Stimulated activated memory B cell treated with anti-CD40 and anti-IgM and Interleukin-4, amounts not matched to agents 10 μg/mL and 1 μg/mL and 100 μg/mL, for 72 hours (primary cell): Measurements from ENCODE around the gene CAPN10.
"Not testable (repeated sequence)": the region's sequence is repeated elsewhere in the genome, so short reads cannot be mapped to it uniquely, and the experiment has no call there.

Experiments used
- ATAC-seq: fragments of 150-1000 bp; cut with Tn5 transposase; 2 replicates; pipeline ENCODE4 v1.10.0; 2021
- H3K27ac Mint-ChIP-seq: one replicate; pipeline ENCODE4 v1.8.0; 2022; ENCODE audit warnings: mild to moderate bottlenecking, mixed read lengths
- H3K27me3 Mint-ChIP-seq: one replicate; pipeline ENCODE4 v1.8.0; 2022; ENCODE audit warnings: mixed read lengths
- H3K36me3 Mint-ChIP-seq: one replicate; pipeline ENCODE4 v1.8.0; 2022; ENCODE audit warnings: mixed read lengths
- H3K4me1 Mint-ChIP-seq: one replicate; pipeline ENCODE4 v1.8.0; 2022; ENCODE audit warnings: mixed read lengths
- H3K4me3 Mint-ChIP-seq: one replicate; pipeline ENCODE4 v1.8.0; 2022; ENCODE audit warnings: mild to moderate bottlenecking, moderate library complexity, mixed read lengths
- H3K9me3 Mint-ChIP-seq: one replicate; pipeline ENCODE4 v1.8.0; 2022; ENCODE audit warnings: mixed read lengths

CAPN10 gene

DNA sequence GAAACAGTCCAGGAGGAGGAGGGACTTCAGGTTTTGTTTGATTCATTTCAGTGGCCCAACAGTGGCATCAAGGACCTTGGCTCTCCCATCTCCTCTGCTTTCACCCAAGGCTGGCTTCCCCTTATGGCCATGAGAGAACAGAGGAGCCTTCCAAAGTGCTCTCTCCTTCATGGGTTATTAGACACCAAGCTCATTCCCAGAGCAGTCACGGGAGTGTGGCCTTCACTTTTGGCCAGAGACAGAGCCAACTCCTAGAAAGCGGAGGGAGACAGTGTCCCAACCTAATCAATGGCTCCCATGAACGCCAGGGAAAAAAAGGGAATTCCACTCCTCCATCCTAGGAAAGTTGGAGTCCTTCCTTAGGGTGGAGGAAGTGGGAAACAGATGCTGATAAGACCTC lies 27.2 kb upstream of the CAPN10 start:
- Mint-ChIP-seq H3K9me3 (no peaks in the 10 kb centered on the region), H3K36me3 (peaks cover 34% of the 10 kb centered on the region), H3K4me1 (peaks cover 55% of the 10 kb centered on the region), H3K27ac (peak overlapping the region; percentile 89), H3K4me3 (peak overlapping the region; percentile 91), H3K27me3 (no peaks in the 10 kb centered on the region)
- no peak for ATAC-seq

DNA sequence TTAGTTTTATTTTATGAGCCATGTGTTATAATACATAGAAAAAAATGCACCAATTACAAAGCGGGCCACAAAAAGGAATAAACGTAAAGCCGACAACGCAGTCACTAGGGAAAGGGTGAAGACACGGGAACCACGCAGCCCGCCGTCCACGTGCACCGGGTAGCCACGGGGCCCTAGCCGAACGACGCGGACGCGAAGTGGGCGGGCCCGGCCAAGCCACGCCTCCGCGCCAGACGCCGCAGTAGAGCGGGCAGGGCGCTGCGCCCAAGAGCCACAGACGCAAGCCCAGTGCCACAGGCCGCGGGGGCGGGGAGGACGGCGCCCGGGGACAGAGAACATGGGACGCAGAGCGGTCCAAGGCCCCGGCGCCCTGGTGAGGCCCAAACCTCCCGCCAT lies 26.5 kb upstream of the CAPN10 start, which contains the start of gene DUSP28:
Gene DUSP28, plus strand, starts transcription at position 274 of the 396 bp plus-strand sequence. CDS start 328 bp downstream, outside the sequence.
- Mint-ChIP-seq H3K36me3 (peaks cover 41% of the 10 kb centered on the region), H3K4me1 (peaks cover 62% of the 10 kb centered on the region), H3K27me3 (no peaks in the 10 kb centered on the region), H3K4me3 (peak within 1 kb of the TSS; percentile 91), H3K27ac (peak within 1 kb of the TSS; percentile 89), H3K9me3 (no peaks in the 10 kb centered on the region)
- ATAC-seq: peak; percentile 86

DNA sequence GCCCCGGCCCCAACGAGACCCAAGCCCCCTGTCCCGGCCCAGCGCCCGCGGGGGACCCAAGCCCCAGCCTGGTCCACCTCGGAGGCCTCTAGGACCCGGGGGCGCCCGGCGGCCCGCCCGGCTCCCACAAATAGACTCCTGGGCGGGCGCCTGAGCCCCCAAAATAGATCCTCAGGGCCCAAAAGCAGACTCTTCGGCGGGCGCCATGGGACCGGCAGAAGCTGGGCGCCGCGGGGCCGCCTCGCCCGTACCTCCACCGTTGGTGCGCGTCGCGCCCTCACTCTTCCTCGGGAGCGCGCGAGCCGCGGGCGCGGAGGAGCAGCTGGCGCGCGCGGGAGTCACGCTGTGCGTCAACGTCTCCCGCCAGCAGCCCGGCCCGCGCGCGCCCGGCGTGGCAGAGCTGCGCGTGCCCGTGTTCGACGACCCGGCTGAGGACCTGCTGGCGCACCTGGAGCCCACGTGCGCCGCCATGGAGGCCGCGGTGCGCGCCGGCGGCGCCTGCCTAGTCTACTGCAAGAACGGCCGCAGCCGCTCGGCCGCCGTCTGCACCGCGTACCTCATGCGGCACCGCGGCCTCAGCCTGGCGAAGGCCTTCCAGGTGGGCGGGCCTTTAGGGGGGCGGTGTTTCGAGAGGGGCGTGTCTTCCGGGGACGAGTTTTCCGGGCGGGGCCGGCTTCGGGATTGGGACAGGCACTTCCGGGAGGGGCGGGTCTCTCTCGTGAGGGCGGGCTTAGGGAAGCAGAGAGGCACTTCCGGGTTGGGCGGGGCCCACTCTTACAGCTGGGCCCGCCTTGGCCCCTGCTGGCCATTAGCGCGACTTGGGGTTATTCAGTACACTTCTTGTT lies 25.8 kb upstream of the CAPN10 start:
- H3K4me1 Mint-ChIP-seq: peaks cover 64% of the 10 kb centered on the region
- peaks cover 41% of the 10 kb centered on the region for H3K36me3 Mint-ChIP-seq
- ATAC-seq: peak; percentile 87
- H3K27me3 Mint-ChIP-seq: no peaks in the 10 kb centered on the region
- no peaks in the 10 kb centered on the region for H3K9me3 Mint-ChIP-seq
- H3K27ac Mint-ChIP-seq: peak overlapping the region; percentile 89
- peak overlapping the region; percentile 91 for H3K4me3 Mint-ChIP-seq

DNA sequence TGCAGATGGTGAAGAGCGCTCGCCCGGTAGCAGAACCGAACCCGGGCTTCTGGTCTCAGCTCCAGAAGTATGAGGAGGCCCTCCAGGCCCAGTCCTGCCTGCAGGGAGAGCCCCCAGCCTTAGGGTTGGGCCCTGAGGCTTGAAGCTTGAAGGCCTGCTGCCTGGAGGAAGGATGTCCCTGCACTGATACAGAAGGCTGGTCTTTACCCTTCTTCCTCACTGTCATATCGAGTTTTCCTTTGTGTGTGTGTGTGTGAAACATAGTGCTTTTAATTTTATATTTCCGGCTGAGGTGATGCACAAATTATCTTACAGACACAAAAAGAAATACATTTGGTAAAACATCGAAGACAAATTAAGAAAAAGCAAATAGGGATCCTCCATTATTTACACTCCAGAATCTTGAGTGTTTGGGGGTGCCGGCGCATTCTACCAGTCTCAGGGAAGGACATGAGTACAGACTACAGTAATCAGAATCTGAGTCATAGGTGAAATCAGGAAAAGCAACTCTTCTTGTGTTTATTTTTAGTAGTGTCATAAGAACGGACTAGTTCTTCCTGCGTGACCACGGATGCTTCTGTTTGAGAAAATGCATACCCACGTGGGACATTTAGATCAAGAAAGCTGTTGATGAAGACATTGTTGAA lies 25.1 kb upstream of the CAPN10 start:
- Mint-ChIP-seq H3K27ac (peak overlapping the region; percentile 89), H3K9me3 (no peaks in the 10 kb centered on the region), H3K4me3 (peak overlapping the region; percentile 91), H3K36me3 (peaks cover 39% of the 10 kb centered on the region), H3K27me3 (no peaks in the 10 kb centered on the region), H3K4me1 (peaks cover 69% of the 10 kb centered on the region)
- peak; percentile 0 for ATAC-seq

DNA sequence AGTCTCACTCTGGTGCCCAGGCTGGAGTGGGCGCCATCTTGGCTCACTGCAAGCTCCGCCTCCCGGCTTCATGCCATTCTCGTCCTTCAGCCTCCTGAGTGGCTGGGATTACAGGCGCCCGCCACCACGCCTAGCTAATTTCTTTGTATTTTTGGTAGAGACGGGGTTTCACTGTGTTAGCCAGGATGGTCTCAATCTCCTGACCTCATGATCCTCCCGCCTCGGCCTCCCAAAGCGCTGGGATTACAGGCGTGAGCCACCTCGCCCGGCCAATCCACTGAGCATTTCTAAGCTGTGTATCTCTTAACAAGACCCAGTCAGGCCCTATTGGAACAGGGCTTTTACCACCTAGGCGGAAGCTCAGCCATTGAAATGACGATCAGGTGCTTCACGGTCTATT lies 23.3 kb upstream of the CAPN10 start:
- not testable (repeated sequence) for H3K4me3 Mint-ChIP-seq, H3K9me3 Mint-ChIP-seq, H3K27ac Mint-ChIP-seq, H3K27me3 Mint-ChIP-seq, ATAC-seq
- peaks cover 32% of the 10 kb centered on the region for H3K36me3 Mint-ChIP-seq
- peaks cover 73% of the 10 kb centered on the region for H3K4me1 Mint-ChIP-seq

DNA sequence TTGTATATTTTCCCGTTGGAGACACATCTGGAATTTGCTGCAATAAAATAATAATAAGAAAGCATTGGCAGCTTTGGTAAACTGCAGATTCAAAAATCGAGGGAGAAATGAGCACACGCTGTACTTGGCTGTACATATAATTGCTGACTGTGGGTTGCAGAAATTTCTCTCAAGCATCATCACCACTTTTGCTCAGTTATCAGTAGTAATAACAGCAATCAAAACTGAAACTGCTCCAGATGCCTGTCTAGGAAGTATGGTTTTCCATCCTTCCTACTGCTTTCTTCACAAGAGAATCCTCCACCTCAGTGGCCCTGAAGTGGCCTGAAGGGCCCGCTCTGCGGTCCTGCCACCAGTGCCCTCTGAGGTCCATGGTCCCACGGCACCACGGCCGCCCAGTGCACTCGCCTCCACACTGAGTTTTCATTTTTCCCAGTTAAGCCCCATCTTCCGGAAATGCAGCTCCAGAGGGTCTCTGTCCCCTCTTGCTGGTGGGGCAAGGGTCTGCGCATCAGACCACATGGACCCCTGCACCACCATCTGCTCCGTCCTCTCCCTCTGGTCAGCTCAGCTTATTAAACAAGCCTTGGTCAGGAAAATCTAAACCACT lies 22.5 kb upstream of the CAPN10 start:
- Mint-ChIP-seq H3K27ac (peak overlapping the region; percentile 97), H3K4me1 (peaks cover 66% of the 10 kb centered on the region), H3K36me3 (peaks cover 24% of the 10 kb centered on the region), H3K27me3 (no peaks in the 10 kb centered on the region), H3K9me3 (no peaks in the 10 kb centered on the region), H3K4me3 (no peak overlapping the region)
- ATAC-seq: no peak

DNA sequence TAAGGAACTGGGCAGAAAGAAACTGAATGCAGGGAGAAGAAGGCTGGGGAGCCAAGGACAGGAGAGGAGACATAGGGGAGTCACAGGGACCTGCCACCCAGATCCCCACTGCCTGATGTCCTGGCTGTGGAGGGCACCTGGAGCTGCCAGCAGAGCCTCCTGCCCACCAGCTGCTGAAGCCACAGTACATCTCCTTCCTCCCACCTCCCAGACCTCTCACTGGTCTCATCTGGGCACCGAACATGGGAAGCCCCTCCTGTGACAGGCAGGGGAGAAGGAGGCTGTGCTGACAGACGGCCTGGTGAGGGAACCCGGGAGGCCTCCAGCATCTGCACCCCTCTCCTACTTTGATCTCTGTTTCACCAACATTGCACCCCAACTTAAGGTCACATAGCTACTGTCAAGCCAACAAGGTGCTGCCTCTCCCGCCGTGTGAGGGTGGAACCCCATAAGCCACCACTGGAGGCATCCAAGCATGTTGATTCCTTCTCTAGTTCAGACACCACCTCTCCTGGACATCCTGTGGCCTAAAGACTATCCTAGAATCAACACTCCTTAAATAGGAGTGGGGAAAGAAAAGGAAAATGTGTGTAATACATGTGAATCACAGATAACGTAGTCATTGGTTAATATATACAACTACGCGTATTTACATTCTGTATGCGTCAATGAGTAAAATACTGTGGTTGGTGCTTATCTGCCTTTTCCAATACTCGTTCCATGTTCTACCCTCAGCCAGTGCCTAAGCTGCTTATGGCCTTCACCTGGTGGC lies 21.8 kb upstream of the CAPN10 start:
- peaks cover 66% of the 10 kb centered on the region for H3K4me1 Mint-ChIP-seq
- H3K36me3 Mint-ChIP-seq: peaks cover 18% of the 10 kb centered on the region

DNA sequence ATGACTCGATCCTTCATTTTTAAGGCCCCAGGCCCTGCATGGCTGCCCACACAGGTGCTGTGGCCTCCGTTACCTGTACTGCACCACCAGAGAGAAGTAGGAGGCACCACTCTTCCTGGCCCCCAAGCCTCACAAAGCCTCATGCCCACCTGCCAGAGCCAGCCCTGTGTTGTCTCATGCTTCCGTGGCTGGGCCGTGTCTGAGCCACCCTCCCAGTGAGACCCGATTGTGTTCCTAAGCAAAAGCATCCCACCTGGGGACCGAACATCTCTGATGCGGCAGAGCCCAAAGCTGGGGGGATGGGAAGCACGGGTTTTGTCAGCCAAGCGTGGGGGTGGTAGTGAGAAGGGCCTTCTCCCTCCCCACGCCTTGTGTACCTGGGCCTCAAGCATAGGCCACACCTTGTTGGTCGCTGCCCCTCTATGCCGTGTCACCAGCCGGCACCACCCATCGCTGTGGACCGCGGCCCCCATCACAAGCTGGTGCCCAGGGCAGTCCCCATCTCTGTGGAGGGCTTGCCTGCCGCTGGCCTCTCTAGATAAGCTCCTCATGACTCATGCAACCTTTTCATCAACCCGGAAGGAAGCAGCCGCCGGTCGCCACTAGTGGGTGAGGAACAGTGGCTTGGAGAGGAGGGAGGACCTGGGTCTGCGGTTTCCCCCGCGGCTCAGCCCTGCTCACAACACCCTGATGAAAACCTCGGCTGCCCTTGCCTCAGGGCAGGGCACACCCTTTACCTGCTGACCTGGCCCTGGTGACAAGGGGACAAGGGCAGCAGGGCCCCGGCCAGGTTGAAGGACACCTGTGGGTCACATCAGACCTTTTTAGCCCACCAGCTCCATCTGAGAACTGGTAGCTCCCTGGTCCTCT lies 21.0 kb upstream of the CAPN10 start:
- no peaks in the 10 kb centered on the region for H3K27me3 Mint-ChIP-seq
- H3K4me1 Mint-ChIP-seq: peaks cover 70% of the 10 kb centered on the region
- H3K9me3 Mint-ChIP-seq: no peaks in the 10 kb centered on the region
- H3K4me3 Mint-ChIP-seq: peak overlapping the region; percentile 89
- peak overlapping the region; percentile 97 for H3K27ac Mint-ChIP-seq
- ATAC-seq: peak; percentile 73
- H3K36me3 Mint-ChIP-seq: peaks cover 20% of the 10 kb centered on the region

More for the DNA sequence above, 21.8 kb upstream of the CAPN10 start:
- H3K27ac Mint-ChIP-seq: peak overlapping the region; percentile 97
- no peaks in the 10 kb centered on the region for H3K27me3 Mint-ChIP-seq
- no peaks in the 10 kb centered on the region for H3K9me3 Mint-ChIP-seq
- peak overlapping the region; percentile 89 for H3K4me3 Mint-ChIP-seq
- no peak for ATAC-seq

DNA sequence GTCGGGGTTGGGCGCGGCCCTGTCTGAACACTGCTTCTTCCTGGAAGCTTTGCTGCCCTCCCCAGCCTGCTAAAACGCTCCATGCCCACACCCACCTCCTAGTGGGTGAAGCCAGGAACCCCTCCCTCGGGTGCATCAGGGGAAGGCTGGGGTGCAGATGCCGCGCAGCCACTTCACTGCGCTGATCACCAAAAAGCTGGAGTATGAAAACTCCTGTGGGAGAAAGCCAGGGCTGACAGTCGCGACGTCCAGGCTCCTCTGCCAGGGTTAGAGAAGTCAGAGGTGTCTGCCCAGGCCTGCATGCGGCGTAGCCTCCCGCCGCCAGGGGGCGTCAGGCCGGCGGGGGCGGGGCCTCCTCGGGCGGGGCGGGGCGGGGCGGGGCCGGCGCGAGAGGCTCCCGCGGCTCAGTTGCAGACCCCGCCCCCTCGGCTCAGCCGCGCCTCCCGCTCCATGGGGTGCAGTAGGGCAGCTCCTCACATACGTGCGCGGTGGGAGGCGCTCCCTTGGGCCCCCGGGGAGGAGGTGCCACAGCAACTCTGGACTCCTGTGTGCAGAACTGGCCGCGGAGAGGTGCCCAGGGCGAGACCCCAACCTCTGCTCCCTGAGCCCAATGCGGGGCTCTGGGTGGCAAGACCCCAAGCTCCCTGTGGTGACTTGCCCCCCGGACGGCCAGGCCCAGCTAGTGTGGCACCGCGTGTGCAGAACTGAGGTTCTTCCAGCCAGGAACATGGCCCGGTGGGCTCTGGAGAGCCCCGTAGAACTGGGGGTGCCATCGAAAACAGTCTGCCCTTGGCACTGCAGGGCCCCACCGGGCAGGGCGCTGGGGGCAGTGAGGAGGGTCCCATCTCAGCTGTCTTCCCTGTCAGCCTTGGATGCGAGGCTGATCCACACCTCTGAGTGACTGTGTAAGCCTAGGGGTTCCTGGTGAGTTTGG lies 20.1 kb upstream of the CAPN10 start:
- peak; percentile 82 for ATAC-seq
- Mint-ChIP-seq H3K4me1 (peaks cover 75% of the 10 kb centered on the region), H3K36me3 (peaks cover 24% of the 10 kb centered on the region), H3K27me3 (no peaks in the 10 kb centered on the region), H3K4me3 (peak overlapping the region; percentile 89), H3K9me3 (no peaks in the 10 kb centered on the region), H3K27ac (peak overlapping the region; percentile 97)

DNA sequence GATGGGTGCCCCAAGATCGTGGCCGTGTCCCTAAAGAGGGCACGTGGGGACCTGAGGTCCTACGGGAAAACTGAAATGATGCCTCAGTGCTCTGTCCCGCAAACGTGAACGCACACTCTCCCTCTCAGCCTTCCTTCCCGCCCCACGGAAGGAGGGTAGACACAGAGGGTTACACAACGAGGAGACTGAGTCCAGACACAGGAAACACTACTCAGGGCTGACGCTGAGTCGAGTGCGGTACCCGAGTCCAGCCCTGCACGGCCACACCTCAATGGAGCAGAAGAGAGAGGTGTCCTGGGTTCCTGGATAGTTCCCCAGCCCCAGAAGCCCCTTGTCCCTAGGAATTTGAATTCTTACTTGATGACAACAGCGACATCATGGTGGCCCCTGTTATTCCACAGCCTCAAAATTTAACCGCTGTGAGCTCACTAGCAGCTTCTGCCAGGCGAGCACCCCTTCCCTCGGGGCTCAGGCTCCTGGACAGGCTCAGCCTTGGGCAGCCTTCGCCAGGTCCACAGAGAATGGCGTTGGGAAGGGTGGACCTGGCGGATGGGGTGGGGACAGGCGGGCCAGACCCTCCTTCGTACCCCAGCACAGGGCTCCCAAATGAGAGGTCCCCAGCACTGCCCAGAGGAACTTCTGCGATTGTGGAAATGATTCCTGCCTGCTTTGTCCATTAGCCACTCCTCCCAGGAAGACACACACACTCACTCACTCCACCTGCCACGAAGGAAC lies 19.2 kb upstream of the CAPN10 start:
- ATAC-seq: no peak
- Mint-ChIP-seq H3K27me3 (no peaks in the 10 kb centered on the region), H3K9me3 (no peaks in the 10 kb centered on the region), H3K36me3 (peaks cover 19% of the 10 kb centered on the region), H3K4me1 (peaks cover 69% of the 10 kb centered on the region), H3K27ac (peak overlapping the region; percentile 97), H3K4me3 (peak overlapping the region; percentile 89)

DNA sequence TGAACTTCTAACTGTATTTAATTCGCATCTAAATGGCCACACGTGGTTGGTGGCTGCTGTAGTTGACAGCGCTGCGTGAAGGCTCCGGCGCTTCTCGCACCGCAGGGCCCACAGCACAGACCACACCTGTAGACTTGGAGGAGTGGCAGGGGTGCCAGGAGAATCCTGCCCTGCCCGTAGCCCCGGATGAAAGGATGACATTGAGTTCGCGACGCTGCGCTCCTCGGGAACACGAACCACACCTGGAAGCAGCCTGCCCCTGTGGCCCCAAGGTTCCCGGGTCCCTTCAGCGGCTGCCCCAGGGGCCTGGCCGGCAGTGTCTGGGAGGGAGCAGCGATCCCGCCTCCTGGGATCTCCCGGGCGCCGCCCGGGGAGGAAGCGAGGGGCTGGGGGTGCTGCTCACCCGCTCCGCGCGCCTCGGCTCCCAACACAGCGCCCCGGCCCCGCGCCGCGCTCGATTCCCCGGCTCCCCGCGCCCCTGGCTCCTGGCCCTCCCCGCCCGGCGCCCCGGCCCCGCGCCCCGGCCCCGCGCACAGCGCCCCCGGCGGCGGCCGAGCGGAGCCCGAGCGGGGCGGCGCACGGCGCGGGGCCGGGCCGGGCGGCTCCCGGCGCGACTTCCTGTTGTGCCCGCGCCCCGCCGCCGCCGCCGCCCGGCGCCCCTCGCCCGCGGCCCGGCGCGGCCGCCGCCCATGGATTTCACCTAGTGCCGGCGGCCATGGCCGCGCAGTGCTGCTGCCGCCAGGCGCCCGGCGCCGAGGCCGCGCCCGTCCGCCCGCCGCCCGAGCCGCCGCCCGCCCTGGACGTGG lies 18.5 kb upstream of the CAPN10 start, which contains the start of gene RNPEPL1:
Gene RNPEPL1, plus strand, starts transcription at position 613 of the 806 bp plus-strand sequence. Its CDS starts 103 bp downstream, at position 716.
- H3K27ac Mint-ChIP-seq: peak within 1 kb of the TSS; percentile 97
- H3K4me3 Mint-ChIP-seq: peak within 1 kb of the TSS; percentile 89
- no peaks in the 10 kb centered on the region for H3K27me3 Mint-ChIP-seq
- no peaks in the 10 kb centered on the region for H3K9me3 Mint-ChIP-seq
- peaks cover 19% of the 10 kb centered on the region for H3K36me3 Mint-ChIP-seq
- peaks cover 68% of the 10 kb centered on the region for H3K4me1 Mint-ChIP-seq
- peak; percentile 64 for ATAC-seq
